GM18858 (cell line): Measurements from ENCODE around the gene CDHR2.
"Not testable (repeated sequence)": the region's sequence is repeated elsewhere in the genome, so short reads cannot be mapped to it uniquely, and the experiment has no call there.

Source experiments
- ATAC-seq: cut with Tn5 transposase; IDR thresholded peaks from one replicate; pipeline ENCODE4 v1.9.1; 2021; ENCODE audit not compliant: unreplicated experiment

Gene CDHR2

DNA sequence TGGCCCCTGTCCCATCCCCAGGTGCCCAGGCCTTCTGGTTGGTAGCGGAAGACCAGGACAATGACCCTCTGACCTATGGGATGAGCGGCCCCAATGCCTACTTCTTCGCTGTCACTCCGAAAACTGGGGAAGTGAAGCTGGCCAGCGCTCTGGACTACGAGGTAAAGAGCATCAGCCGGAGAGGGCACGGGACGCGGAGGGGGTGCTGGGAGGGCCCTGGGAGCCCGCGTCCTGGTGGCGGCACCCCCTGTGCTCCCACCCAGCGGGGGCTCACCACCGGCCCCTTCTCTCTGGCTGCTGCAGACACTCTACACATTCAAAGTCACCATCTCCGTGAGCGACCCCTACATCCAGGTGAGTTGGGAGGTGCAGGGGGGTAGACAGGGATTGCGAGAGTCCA, 19.5 kb downstream of the CDHR2 start:
- ATAC-seq: no peak

GRCh38 chr5:176570044-176570443, 20.9 kb downstream of the CDHR2 start:
- ATAC-seq: no peak

- ATAC-seq: no peak
These were observed 24.6 kb downstream of the CDHR2 start for GRCh38 chr5:176573564-176574296.

GRCh38 chr5:176574297-176574591, 25.1 kb downstream of the CDHR2 start:
- ATAC-seq: no peak

GRCh38 chr5:176575066-176575465, 25.9 kb downstream of the CDHR2 start:
- no peak for ATAC-seq

DNA sequence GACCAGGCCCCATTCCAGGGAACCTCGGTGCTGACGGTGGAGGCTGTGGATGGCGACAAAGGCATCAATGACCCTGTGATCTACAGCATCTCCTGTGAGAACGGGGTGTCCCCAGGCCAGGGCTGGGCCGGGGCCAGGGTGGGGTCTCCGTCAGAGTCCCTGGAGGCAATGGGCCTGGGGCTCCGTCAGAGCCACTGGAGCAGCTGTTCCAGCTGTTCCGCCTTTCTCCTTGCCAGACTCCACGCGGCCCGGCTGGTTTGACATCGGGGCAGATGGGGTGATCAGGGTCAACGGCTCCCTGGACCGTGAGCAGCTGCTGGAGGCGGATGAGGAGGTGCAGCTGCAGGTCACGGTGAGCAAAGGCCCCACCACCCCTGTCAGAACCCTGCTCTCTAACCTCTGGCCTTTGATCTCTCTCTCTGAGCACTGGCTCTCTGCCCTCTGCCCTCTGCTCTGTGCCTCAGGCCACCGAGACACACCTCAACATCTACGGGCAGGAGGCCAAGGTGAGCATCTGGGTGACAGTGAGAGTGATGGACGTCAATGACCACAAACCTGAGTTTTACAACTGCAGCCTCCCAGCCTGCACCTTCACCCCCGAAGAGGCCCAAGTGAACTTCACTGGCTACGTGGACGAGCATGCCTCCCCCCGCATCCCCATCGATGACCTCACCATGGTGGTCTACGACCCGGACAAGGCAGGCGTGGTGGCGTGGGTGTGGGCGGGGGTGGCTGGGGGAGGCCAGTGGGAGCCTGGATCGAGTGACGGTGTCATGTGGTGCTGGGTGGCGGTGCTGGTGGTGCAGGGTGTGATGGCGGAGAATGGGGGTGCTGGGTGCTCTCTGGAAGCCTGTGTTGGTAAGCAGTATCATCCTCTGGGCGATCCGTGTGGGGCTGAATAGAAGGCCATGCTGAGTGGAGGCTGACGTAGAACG, 26.6 kb downstream of the CDHR2 start:
- no peak for ATAC-seq

- no peak for ATAC-seq
These were observed 28.4 kb downstream of the CDHR2 start for GRCh38 chr5:176577312-176578176.

- ATAC-seq: no peak
These were observed 29.3 kb downstream of the CDHR2 start for GRCh38 chr5:176578391-176578808.

DNA sequence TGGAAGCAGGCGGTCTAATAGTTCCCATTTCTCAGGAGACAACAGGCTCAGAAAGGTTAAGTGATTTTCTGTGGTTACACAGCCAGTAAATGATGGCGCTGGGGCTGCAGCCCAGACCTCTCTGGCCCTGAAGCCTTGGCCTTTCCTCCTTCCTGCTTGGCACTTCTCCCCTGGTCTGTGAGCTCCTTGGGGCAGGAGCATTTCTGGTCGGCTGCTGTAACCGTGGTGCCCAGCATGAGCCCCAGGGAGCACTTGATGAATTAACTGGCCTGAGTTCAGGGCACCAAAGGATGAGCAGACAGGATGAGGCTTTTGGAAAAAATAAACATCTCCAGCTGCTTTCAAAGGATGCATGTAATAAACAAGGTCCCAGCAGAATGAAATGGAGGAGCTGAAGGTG, 30.2 kb downstream of the CDHR2 start:
- ATAC-seq: no peak

GRCh38 chr5:176581361-176581760, 32.2 kb downstream of the CDHR2 start:
- ATAC-seq: no peak

GRCh38 chr5:176583076-176583475, 33.9 kb downstream of the CDHR2 start:
- ATAC-seq: no peak

DNA sequence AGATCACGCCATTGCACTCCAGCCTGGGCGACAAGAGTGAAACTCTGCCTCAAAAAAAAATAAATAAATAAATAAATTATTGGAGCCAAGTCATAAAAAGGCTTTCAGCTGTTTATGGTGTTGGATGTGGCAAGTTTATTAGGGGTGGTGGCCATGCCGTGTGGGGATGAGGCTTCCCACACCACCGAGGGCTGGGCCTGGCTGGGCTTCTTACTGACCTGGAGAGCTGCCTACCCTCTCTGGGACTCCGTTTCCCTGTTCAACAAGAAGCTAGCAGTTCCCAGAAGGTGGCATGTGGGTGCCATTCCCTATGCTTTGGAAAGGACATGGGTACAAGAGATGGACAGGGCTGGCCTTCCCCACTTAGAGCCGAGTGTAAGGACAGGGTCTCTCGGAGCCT, 38.3 kb downstream of the CDHR2 start:
- no peak for ATAC-seq

DNA sequence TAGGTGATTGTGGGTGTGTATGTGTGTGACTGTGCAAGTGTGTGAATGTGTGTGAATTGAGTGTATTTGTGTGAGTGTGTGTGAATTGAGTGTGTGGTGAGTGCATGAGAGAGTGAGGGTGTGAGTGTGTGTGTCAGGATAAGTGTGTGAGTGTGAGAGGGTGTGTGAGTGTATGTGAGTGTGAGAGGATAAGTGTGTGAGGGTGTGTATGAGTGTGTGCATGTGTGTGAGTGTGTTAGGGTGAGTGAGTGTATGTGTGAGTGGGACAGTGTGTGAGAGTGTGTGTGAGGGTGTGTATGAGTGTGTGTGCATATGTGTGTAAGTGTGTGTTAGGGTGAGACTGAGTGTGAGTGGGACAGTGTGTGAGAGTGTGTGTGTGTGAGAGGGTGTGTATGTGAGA, 39.2 kb downstream of the CDHR2 start:
- no peak for ATAC-seq

DNA sequence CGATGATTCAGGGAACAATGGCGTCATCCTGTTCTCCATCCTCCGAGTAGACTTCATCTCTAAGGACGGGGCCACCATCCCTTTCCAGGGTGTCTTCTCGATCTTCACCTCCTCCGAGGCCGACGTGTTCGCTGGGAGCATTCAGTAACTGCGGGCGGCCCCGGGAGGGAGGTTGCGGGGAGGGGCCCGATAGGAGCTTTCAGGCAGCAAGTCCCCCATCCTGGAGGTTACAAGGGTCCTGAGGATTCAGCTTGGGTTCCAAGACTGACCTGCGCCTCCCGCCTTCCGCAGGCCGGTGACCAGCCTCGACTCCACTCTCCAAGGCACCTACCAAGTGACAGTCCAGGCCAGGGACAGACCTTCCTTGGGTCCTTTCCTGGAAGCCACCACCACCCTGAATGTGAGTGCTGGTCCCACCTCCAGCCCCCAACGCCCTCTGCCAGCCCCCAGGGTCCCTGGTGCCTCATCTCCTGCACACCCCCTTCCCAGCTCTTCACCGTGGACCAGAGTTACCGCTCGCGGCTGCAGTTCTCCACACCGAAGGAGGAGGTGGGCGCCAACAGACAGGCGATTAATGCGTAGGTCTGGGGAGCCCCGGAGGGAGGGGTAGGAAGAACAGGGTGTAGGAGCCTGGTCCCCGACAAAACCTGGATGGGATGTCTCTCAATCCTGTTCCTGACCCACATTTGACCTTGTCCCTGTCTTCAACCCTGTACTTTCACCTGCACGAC, 40.1 kb downstream of the CDHR2 start:
- ATAC-seq: no peak

GRCh38 chr5:176590035-176590717, 41.0 kb downstream of the CDHR2 start:
- no peak for ATAC-seq

- not testable (repeated sequence) for ATAC-seq
These were observed 42.5 kb downstream of the CDHR2 start for GRCh38 chr5:176591667-176592066.

DNA sequence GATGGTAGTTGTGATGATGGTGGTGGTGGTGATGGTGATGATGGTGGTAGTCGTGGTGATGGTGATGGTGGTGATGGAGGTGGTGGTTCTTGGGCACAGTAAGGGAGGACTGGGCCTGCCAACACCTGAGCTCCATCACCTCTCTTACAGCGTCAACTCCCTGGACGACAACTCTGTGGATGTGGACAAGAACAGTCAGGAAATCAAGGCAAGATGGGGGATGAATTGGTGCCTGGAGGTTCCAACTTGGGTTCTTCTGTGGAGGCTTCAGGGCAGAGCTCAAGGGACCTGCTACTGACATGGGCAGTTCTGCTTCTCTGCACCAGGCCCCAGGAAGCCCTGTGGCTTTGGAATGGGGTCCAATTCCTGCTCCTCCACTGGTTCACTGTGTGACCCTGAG, 43.4 kb downstream of the CDHR2 start:
- no peak for ATAC-seq

DNA sequence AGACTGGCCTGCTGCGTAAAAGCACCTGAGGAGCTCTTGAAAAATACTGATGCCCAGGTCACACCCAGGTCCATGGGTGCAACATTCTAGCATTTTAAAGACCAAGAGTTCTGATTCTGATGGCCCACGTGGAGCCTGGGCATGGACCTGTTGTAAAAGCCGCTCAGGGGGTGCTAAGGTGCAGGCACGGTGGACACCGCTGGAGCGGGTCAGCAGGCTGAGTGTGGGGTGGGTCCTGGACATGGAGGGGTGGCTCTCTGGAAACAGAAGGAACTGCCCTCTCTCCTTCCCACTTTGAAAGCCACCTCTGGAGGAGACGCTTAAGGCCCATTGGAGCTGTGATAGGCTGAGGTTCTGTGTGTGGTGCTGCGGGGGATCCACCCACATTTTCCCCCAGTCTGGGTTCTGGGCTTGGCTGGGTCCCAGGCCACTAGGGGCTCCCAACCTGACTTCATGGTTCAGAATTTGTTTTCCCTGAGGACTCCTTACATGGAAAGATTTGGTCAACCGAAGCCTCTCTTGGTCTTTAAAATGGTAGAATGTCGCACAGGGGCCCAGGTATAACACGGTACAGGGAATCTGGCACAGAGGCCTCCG, 44.2 kb downstream of the CDHR2 start:
- ATAC-seq: no peak

DNA sequence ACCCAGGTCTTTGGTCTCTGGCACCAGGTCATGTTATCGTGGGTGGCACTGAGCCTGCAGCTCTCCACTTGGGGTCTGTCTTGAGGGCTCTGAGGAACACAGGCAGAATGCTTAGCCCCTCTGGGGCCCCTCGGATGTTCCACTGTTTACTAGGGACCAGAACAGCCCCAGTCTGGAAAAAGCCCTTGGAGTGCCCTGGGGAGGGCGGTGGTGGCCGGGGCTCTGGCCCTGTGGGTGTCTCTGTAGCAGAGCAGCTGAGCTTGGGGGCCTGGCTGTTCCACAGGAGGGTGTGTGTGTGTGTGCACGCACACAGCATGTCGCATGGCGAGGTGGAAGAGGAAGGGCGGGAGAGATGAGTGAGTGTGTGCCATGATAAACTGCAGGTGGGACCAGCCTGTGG, 45.4 kb downstream of the CDHR2 start:
- ATAC-seq: no peak
